Keratinocyte (primary cell): ENCODE results near the gene CACNA1C. TPM values are rescaled to one million over a fixed set of nuclear protein-coding genes. Genes with fewer than 3 reads are reported as not detected.

Experiments used
- DNase-seq: peaks from one replicate; pipeline ENCODE4 v3.0.0-alpha.2; 2011; ENCODE audit warnings: low read depth, missing footprints, low spot score
- FAIRE-seq: peaks from 2 replicates; lab custom pipeline; 2011; peaks lifted over from hg19 to GRCh38; lab: Jason Lieb, UNC
- H2AFZ ChIP-seq: 2 replicates; pipeline ENCODE4 v1.6.0; 2012; ENCODE audit warnings: low read length, control low read depth, inconsistent platforms; ENCODE audit not compliant: control insufficient read depth
- H3K27ac ChIP-seq: 2 replicates; pipeline ENCODE4 v1.5.1; 2011; ENCODE audit warnings: low read length; ENCODE audit not compliant: control insufficient read depth, insufficient read depth
- H3K27me3 ChIP-seq: 3 replicates; pipeline ENCODE4 v1.6.0; 2011; ENCODE audit warnings: low read length; ENCODE audit not compliant: control insufficient read depth, insufficient read depth; ENCODE audit errors: extremely low read depth
- H3K36me3 ChIP-seq, 2 experiments: 2 replicates in 1 of 2; 3 replicates in 1 of 2; pipeline ENCODE4 v1.5.1; 2011; ENCODE audit warnings: low read length in 2 of 2, mild to moderate bottlenecking in 1 of 2; ENCODE audit not compliant: control insufficient read depth in 2 of 2, insufficient read depth in 2 of 2; ENCODE audit errors: extremely low read depth in 1 of 2
- H3K4me1 ChIP-seq: 3 replicates; pipeline ENCODE4 v1.5.1; 2011; ENCODE audit warnings: low read length; ENCODE audit not compliant: control insufficient read depth, insufficient read depth; ENCODE audit errors: extremely low read depth
- H3K4me2 ChIP-seq: 3 replicates; pipeline ENCODE4 v1.6.0; 2011; ENCODE audit warnings: low read depth, low read length; ENCODE audit not compliant: control insufficient read depth, insufficient read depth; ENCODE audit errors: extremely low read depth
- H3K4me3 ChIP-seq, 3 experiments: fragments of 200-600 bp in 1 of 3; sonication (generic) in 1 of 3; 2 replicates in 2 of 3; 3 replicates in 1 of 3; pipeline ENCODE4 v1.5.1; 2011 to 2016; ENCODE audit warnings: low read length in 3 of 3, mild to moderate bottlenecking in 3 of 3, control low read depth in 2 of 3, inconsistent platforms in 1 of 3, low read depth in 1 of 3, mixed read lengths in 1 of 3, mixed run types in 1 of 3, moderate library complexity in 1 of 3; ENCODE audit not compliant: control insufficient read depth in 2 of 3, insufficient read depth in 2 of 3; ENCODE audit errors: extremely low read depth in 1 of 3
- H3K79me2 ChIP-seq: 2 replicates; pipeline ENCODE4 v1.6.0; 2012; ENCODE audit warnings: low read length; ENCODE audit not compliant: control insufficient read depth, insufficient read depth
- H3K9ac ChIP-seq: 3 replicates; pipeline ENCODE4 v1.6.0; 2011; ENCODE audit warnings: low read length; ENCODE audit not compliant: control insufficient read depth, insufficient read depth; ENCODE audit errors: extremely low read depth
- H3K9me1 ChIP-seq: 3 replicates; pipeline ENCODE4 v1.6.0; 2011; ENCODE audit warnings: low read length; ENCODE audit not compliant: control insufficient read depth, insufficient read depth; ENCODE audit errors: extremely low read depth
- H3K9me3 ChIP-seq: 2 replicates; pipeline ENCODE4 v1.5.1; 2012; ENCODE audit warnings: low read depth, low read length; ENCODE audit not compliant: control insufficient read depth
- H4K20me1 ChIP-seq: 3 replicates; pipeline ENCODE4 v1.6.0; 2011; ENCODE audit warnings: low read length; ENCODE audit not compliant: control insufficient read depth, insufficient read depth; ENCODE audit errors: extremely low read depth
- CTCF ChIP-seq, 3 experiments: IDR thresholded peaks in 1 of 3; conservative IDR thresholded peaks in 1 of 3; optimal IDR thresholded peaks in 1 of 3; 2 replicates in 2 of 3; 3 replicates in 1 of 3; pipeline versions ENCODE3 to v1.5.1; 2011; ENCODE audit warnings: low read length in 3 of 3, mild to moderate bottlenecking in 3 of 3, moderate library complexity in 2 of 3, control low read depth in 1 of 3, inconsistent platforms in 1 of 3; ENCODE audit not compliant: insufficient read depth in 2 of 3; ENCODE audit errors: extremely low read depth in 1 of 3
- EZH2 ChIP-seq: IDR thresholded peaks from one replicate; pipeline ENCODE4 v1.6.1; 2012; ENCODE audit warnings: inconsistent platforms, mild to moderate bottlenecking, low read length, moderate library complexity
- dilution Hi-C: fragments of 300-500 bp; cut with MboI; formaldehyde crosslinking; loops from one replicate; pipeline ENCODE4 v1.7.0; 2020; ENCODE audit warnings: low sequenced_read_pairs; ENCODE audit not compliant: extremely low pct_ligation_motif_present
- polyA plus RNA-seq, 5 experiments: library from polyadenylated mRNA; depleted of rRNA in 3 of 5; stranded (reverse) in 3 of 5; stranded (forward) in 1 of 5; unstranded in 1 of 5; fragments of >200 nt; gene quantifications; 1 replicate in 1 of 5; 2 replicates in 3 of 5; 3 replicates in 1 of 5; pipeline versions ENCODE4 v1.2.1 to v1.2.3, GENCODE V29; 2011 to 2012; ENCODE audit warnings: missing spikeins in 2 of 5, low read depth in 1 of 5, low replicate concordance in 1 of 5

CACNA1C gene
- polyA plus RNA-seq, 1 donor (not counting 4 experiments of a cell fraction or from before 2014, with no cell fraction given), result not detected

- dilution Hi-C loops, result no loop called here
- Histone ChIP-seq H3K36me3 (no peaks in the 10 kb centered on the region), H3K27me3 (peaks cover 11% of the 10 kb centered on the region), H4K20me1 (no peaks in the 10 kb centered on the region), H3K79me2 (no peaks in the 10 kb centered on the region), H3K27ac (no peak overlapping the region), H2AFZ (no peak overlapping the region), H3K9me3 (no peaks in the 10 kb centered on the region), H3K4me1 (no peaks in the 10 kb centered on the region), H3K4me3 (no peak overlapping the region), H3K9ac (no peak overlapping the region), H3K4me2 (no peak overlapping the region), H3K9me1 (no peaks in the 10 kb centered on the region)
- TF ChIP-seq CTCF (optimal IDR thresholded peaks at IDR 0.05 in 1 of 3, IDR thresholded peaks at IDR 0.05 in 1 of 3, conservative IDR thresholded peaks at IDR 0.05 in 1 of 3; ENCODE audit: extremely low read depth in 1 of 3, insufficient read depth in 2 of 3, low read length in 3 of 3), result no peak
- no peak for TF ChIP-seq EZH2
- DNase-seq (no peak), FAIRE-seq (no peak)
Measured at GRCh38 chr12:2322554-2323120, 269.9 kb downstream of the CACNA1C start.

DNA sequence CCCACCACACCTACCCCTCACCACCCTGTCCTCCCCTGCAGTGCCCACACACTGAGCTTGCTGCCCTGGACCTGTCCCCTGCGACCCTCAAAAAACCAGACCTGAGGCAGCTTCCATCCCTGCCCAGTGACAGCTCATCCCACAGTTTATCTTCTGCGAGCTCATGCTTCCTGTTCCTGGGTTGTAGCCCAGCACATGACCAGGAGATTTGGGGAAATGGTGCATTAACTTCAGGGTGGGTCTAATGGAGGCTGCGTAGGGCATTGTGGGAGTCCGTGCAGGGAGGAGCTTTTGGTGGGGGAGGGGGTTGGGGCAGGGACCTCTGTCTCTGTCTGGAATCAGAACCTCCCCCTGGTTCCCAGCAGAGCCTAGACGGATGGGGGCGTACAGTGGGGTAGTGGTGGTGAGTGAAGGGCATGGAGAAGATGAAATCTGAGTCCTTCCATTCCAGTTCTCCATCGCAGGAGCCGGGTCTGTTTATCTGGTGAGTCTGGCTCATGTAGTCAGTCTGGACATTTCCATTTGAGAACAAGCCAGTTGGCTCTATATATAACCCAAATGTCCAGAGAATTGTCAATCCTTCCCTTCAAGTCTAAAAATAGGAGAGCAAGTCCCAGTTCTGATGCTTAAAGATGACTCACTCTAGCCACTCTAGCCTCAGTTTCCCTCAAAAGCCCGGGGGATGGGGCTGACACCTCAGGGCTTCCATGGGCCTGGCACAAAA lies 270.9 kb downstream of the CACNA1C start:
- H2AFZ ChIP-seq, result no peak overlapping the region
- H3K27me3 ChIP-seq, result peaks cover 11% of the 10 kb centered on the region
- FAIRE-seq (no peak), DNase-seq (no peak)
- no peak overlapping the region for H3K4me3 ChIP-seq
- H3K4me1 ChIP-seq, result no peaks in the 10 kb centered on the region
- no peaks in the 10 kb centered on the region for H3K79me2 ChIP-seq
- dilution Hi-C loops, result no loop called here
- no peaks in the 10 kb centered on the region for H3K36me3 ChIP-seq
- H3K9me3 ChIP-seq, result no peaks in the 10 kb centered on the region
- no peak overlapping the region for H3K9ac ChIP-seq
- no peak overlapping the region for H3K4me2 ChIP-seq
- TF ChIP-seq EZH2 (no peak), CTCF (optimal IDR thresholded peaks at IDR 0.05 in 1 of 3, IDR thresholded peaks at IDR 0.05 in 1 of 3, conservative IDR thresholded peaks at IDR 0.05 in 1 of 3; ENCODE audit: extremely low read depth in 1 of 3, insufficient read depth in 2 of 3, low read length in 3 of 3) (no peak)
- no peaks in the 10 kb centered on the region for H3K9me1 ChIP-seq
- no peaks in the 10 kb centered on the region for H4K20me1 ChIP-seq
- H3K27ac ChIP-seq, result no peak overlapping the region
